Osteoblast (primary cell): ENCODE results near the gene ARHGAP30. TPM values are rescaled to one million over a fixed set of nuclear protein-coding genes. Genes with fewer than 3 reads are reported as not detected.
"Not testable (repeated sequence)": the region's sequence is repeated elsewhere in the genome, so short reads cannot be mapped to it uniquely, and the experiment has no call there.

Experiments
- DNase-seq: peaks from one replicate; pipeline ENCODE4 v3.0.0; 2011; ENCODE audit warnings: low spot score, mixed read lengths; ENCODE audit not compliant: insufficient read length; ENCODE audit errors: missing footprints
- H2AFZ ChIP-seq: 2 replicates; pipeline ENCODE4 v1.6.0; 2011; ENCODE audit warnings: mild to moderate bottlenecking, low read length
- H3K27ac ChIP-seq: 2 replicates; pipeline ENCODE4 v1.5.1; 2011; ENCODE audit warnings: mild to moderate bottlenecking, low read depth, low read length, moderate library complexity
- H3K27me3 ChIP-seq: 2 replicates; pipeline ENCODE4 v1.6.0; 2012; ENCODE audit warnings: mild to moderate bottlenecking, control low read depth, inconsistent platforms, low read length, moderate library complexity; ENCODE audit not compliant: insufficient read depth
- H3K36me3 ChIP-seq: 2 replicates; pipeline ENCODE4 v1.5.1; 2011; ENCODE audit warnings: mild to moderate bottlenecking, low read length, control low read depth, moderate library complexity; ENCODE audit not compliant: insufficient read depth
- H3K4me1 ChIP-seq: 2 replicates; pipeline ENCODE4 v1.5.1; 2011; ENCODE audit warnings: mild to moderate bottlenecking, low read length, control low read depth, moderate library complexity; ENCODE audit not compliant: insufficient read depth
- H3K4me2 ChIP-seq: 2 replicates; pipeline ENCODE4 v1.6.0; 2011; ENCODE audit warnings: mild to moderate bottlenecking, low read length; ENCODE audit not compliant: insufficient read depth
- H3K4me3 ChIP-seq: fragments of 200-600 bp; sonication (generic); 3 replicates; pipeline ENCODE4 v1.5.1; 2012; ENCODE audit warnings: mild to moderate bottlenecking, low read length, inconsistent platforms; ENCODE audit not compliant: insufficient read depth
- H3K79me2 ChIP-seq: 2 replicates; pipeline ENCODE4 v1.6.0; 2012; ENCODE audit warnings: mild to moderate bottlenecking, low read length, control low read depth, inconsistent platforms; ENCODE audit not compliant: insufficient read depth
- H3K9me3 ChIP-seq: 2 replicates; pipeline ENCODE4 v1.5.1; 2011; ENCODE audit warnings: low read depth, low read length, control low read depth
- H4K20me1 ChIP-seq: 2 replicates; pipeline ENCODE4 v1.6.0; 2012; ENCODE audit warnings: mild to moderate bottlenecking, low read length, control low read depth; ENCODE audit not compliant: insufficient read depth
- total RNA-seq: library from RNA; depleted of rRNA; stranded (reverse); fragments of >200 nt; gene quantifications from 2 replicates; pipeline ENCODE4 v1.2.3, GENCODE V29; 2012
- TF ChIP-seq, protein P1 (sequence below): IDR thresholded peaks from 2 replicates; pipeline ENCODE4 v1.5.1; 2011; ENCODE audit warnings: mild to moderate bottlenecking, low read depth, low read length, moderate library complexity; ENCODE audit errors: extremely low read depth

Gene ARHGAP30
- total RNA-seq, result under 0.01 TPM in 1 of 2 replicates, not detected in the other

DNA sequence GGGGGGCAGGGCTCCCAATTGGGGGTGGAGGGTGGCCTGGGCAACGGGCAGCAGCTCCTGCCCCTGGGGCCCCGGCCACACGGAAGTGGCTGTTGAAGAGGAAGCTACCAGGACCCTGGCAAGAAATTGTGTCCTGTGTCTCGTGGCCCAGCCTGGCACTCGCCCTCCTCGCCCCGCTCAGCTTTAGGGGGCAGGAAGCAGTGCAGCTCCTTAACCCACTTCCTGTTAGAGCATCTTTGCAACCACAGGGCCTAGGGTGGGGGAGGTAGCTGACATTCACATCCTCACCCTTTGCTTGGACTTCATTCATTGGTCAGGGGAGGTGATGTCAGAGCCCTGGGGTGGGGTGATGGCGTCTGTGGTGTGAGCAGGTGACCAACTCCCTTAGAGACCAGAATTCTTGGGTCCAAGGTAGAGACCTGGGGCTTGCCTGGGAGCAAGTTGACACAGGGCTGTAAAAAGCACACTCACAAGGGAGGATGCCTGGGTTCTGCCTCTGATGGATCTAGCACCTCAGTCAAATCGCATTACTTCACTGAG lies at the start of gene ARHGAP30:
Gene ARHGAP30 (minus strand): TSS at position 161 of the 540 bp plus-strand sequence. CDS start 267 bp downstream, outside the sequence.
- Histone ChIP-seq H2AFZ (peak within 1 kb of the TSS; percentile 29), H3K36me3 (no peaks in the 10 kb centered on the region), H3K4me2 (no peak within 1 kb of the TSS), H3K4me1 (no peaks in the 10 kb centered on the region), H3K9me3 (no peaks in the 10 kb centered on the region), H3K27me3 (no peaks in the 10 kb centered on the region), H4K20me1 (no peaks in the 10 kb centered on the region), H3K4me3 (no peak within 1 kb of the TSS), H3K79me2 (no peaks in the 10 kb centered on the region), H3K27ac (no peak within 1 kb of the TSS)
- TF ChIP-seq, protein P1, sequence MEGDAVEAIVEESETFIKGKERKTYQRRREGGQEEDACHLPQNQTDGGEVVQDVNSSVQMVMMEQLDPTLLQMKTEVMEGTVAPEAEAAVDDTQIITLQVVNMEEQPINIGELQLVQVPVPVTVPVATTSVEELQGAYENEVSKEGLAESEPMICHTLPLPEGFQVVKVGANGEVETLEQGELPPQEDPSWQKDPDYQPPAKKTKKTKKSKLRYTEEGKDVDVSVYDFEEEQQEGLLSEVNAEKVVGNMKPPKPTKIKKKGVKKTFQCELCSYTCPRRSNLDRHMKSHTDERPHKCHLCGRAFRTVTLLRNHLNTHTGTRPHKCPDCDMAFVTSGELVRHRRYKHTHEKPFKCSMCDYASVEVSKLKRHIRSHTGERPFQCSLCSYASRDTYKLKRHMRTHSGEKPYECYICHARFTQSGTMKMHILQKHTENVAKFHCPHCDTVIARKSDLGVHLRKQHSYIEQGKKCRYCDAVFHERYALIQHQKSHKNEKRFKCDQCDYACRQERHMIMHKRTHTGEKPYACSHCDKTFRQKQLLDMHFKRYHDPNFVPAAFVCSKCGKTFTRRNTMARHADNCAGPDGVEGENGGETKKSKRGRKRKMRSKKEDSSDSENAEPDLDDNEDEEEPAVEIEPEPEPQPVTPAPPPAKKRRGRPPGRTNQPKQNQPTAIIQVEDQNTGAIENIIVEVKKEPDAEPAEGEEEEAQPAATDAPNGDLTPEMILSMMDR, result no peak
- peak; percentile 62 for DNase-seq

GRCh38 chr1:161117759-161118581 lies 48.3 kb upstream of the ARHGAP30 start, which contains the start of the genes NIT1 and PFDN2:
TSS of gene NIT1 (plus strand) at chr1:161118105. CDS start at chr1:161118177, 72 bp downstream.
TSS of gene PFDN2 (minus strand) at chr1:161118037. CDS start at chr1:161118026, 11 bp downstream.
- Histone ChIP-seq H3K27ac (peak within 1 kb of the TSS; percentile 98), H3K27me3 (no peaks in the 10 kb centered on the region), H4K20me1 (peaks cover 36% of the 10 kb centered on the region), H3K36me3 (peaks cover 32% of the 10 kb centered on the region), H3K4me1 (peaks cover 48% of the 10 kb centered on the region), H3K79me2 (peaks cover 68% of the 10 kb centered on the region), H3K9me3 (no peaks in the 10 kb centered on the region), H2AFZ (peak within 1 kb of the TSS; percentile 90), H3K4me3 (peak within 1 kb of the TSS; percentile 97), H3K4me2 (peak within 1 kb of the TSS; percentile 95)
- peak; percentile 96 for DNase-seq
- TF ChIP-seq, protein P1, result no peak

GRCh38 chr1:161115961-161116360 lies 46.3 kb upstream of the ARHGAP30 start:
- not testable (repeated sequence) for H3K27me3 ChIP-seq, DNase-seq, H2AFZ ChIP-seq, H3K4me3 ChIP-seq, H3K9me3 ChIP-seq
- peaks cover 87% of the 10 kb centered on the region for H3K79me2 ChIP-seq
- H3K27ac ChIP-seq, result peak overlapping the region; percentile 98
- peak overlapping the region; percentile 42 for H3K4me2 ChIP-seq
- peaks cover 43% of the 10 kb centered on the region for H4K20me1 ChIP-seq
- H3K4me1 ChIP-seq, result peaks cover 53% of the 10 kb centered on the region
- peaks cover 12% of the 10 kb centered on the region for H3K36me3 ChIP-seq

GRCh38 chr1:161115132-161115711 lies 45.5 kb upstream of the ARHGAP30 start:
- Histone ChIP-seq H3K4me1 (peaks cover 53% of the 10 kb centered on the region), H3K4me2 (peak overlapping the region; percentile 42), H3K4me3 (no peak overlapping the region), H3K27ac (peak overlapping the region; percentile 98), H3K9me3 (no peaks in the 10 kb centered on the region), H3K79me2 (peaks cover 87% of the 10 kb centered on the region), H4K20me1 (peaks cover 42% of the 10 kb centered on the region), H2AFZ (no peak overlapping the region), H3K27me3 (no peaks in the 10 kb centered on the region), H3K36me3 (peaks cover 6% of the 10 kb centered on the region)
- DNase-seq, result no peak
- TF ChIP-seq, protein P1, result no peak
